GM12873 (cell line): ENCODE measurements around the gene CENPX.

Source experiments
- TF ChIP-seq, protein P1 (sequence below): IDR thresholded peaks from 2 replicates; pipeline ENCODE4 v1.5.1; 2012; ENCODE audit warnings: low read depth, mild to moderate bottlenecking, moderate library complexity, low read length, control low read depth; ENCODE audit not compliant: insufficient read depth; ENCODE audit errors: missing control alignments

Gene CENPX

DNA sequence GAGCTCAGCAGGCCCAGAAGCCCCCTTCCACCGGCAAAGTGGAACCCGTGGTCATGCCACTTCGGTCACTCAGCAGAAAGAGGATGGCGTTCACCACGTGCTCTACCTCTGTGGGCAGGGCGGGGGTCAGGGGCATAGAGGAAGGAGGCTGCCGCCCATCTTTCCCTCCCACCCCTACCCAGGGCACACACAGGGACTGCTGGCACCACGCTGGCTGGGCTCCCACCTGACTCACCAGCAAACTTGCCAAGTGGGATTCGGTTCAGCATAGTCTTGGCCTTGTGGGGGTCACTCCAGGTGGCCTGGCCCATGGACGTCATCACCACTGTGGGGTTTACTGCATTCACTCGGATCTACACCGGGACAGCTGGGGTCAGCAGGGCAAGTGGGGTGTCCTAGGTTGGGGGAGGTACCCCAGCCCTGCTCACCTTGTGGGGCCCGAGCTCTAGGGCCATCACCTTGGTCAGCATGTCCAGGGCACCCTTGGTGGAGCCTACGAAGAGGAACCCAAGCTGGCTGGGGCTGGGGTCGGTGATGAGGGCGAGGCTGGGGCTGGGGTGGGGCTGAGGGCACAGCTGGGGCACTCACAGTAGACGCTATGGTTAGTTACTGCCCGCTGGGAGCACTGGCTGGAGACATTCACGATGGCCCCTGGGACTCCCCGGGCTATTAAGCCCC is 13.4 kb upstream of the CENPX start:
- TF ChIP-seq, protein P1, sequence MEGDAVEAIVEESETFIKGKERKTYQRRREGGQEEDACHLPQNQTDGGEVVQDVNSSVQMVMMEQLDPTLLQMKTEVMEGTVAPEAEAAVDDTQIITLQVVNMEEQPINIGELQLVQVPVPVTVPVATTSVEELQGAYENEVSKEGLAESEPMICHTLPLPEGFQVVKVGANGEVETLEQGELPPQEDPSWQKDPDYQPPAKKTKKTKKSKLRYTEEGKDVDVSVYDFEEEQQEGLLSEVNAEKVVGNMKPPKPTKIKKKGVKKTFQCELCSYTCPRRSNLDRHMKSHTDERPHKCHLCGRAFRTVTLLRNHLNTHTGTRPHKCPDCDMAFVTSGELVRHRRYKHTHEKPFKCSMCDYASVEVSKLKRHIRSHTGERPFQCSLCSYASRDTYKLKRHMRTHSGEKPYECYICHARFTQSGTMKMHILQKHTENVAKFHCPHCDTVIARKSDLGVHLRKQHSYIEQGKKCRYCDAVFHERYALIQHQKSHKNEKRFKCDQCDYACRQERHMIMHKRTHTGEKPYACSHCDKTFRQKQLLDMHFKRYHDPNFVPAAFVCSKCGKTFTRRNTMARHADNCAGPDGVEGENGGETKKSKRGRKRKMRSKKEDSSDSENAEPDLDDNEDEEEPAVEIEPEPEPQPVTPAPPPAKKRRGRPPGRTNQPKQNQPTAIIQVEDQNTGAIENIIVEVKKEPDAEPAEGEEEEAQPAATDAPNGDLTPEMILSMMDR = no peak

DNA sequence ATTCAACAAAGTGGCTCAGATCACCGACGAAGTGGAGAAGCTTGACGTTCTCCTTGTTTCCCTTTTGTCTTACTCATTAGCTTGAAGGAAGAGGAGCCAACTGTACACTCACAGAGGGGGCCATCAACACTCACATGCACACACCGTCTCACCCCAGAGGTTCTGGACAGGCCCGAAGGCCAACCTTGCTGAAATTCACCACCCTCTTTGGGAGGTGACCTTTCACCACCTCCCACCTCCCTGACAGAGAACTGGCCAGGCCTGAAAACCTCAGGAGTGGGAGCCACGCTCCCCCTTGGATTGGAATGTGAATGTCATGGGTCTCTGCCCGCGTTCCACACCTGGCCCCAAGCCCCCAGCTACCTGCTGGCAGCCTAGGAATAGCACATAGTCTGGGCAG is 12.8 kb upstream of the CENPX start:
- TF ChIP-seq, protein P1 = no peak

DNA sequence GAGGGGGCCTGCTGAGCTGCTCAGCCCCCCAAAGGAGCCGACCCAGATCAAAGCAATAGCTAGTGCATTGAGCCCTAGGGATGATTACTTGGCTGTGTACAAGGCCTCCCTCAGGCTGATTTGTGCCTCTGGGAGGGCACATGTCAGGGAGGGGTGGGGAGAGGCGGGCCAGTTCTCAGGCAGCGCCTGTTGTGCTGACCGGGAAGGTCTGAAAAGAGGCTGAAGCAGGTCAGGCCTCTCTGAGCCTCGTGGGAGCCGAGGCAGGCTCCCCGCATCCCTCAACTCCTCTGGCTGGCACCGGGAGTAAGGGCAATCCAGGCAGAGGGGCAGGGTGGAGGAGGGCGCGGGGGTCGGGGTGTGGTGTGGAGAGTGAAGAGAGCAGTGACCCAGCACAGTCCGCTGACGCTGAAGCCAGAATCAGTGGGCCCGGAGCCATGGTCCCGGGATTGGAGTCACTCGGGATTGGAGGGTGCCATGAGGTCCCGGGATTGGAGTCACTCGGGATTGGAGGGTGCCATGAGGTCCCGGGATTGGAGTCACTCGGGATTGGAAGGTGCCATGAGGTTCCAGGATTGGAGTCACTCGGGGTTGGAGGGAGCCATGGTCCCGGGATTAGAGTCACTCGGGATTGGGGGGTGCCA is 11.8 kb upstream of the CENPX start:
- TF ChIP-seq, protein P1 = no peak

DNA sequence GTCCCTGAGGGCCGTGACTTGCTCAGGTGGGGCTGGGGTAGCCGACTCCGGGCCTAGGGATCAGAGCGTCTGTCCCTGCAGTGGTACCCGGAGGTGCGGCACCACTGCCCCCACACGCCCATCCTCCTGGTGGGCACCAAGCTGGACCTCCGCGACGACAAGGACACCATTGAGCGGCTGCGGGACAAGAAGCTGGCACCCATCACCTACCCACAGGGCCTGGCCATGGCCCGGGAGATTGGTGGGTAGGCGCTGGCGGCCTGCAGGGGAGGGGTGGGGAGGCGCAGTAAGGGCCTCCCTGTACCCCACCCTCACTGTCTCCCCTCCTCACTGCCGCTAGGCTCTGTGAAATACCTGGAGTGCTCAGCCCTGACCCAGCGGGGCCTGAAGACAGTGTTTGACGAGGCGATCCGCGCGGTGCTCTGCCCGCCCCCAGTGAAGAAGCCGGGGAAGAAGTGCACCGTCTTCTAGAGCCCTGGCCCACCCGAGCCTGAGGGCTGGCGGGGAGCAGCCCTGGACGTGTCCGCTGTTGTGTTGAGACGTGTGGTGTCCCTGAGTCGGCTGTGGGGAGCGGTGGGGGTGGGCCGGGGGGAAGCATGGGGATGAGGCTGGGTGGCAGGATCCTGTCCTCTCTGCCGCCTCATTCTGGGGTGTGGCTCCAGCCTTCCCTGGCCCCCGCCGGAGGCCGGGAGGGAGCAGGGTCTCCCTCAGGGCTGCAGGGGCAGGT is 10.8 kb upstream of the CENPX start:
- TF ChIP-seq, protein P1 = no peak

DNA sequence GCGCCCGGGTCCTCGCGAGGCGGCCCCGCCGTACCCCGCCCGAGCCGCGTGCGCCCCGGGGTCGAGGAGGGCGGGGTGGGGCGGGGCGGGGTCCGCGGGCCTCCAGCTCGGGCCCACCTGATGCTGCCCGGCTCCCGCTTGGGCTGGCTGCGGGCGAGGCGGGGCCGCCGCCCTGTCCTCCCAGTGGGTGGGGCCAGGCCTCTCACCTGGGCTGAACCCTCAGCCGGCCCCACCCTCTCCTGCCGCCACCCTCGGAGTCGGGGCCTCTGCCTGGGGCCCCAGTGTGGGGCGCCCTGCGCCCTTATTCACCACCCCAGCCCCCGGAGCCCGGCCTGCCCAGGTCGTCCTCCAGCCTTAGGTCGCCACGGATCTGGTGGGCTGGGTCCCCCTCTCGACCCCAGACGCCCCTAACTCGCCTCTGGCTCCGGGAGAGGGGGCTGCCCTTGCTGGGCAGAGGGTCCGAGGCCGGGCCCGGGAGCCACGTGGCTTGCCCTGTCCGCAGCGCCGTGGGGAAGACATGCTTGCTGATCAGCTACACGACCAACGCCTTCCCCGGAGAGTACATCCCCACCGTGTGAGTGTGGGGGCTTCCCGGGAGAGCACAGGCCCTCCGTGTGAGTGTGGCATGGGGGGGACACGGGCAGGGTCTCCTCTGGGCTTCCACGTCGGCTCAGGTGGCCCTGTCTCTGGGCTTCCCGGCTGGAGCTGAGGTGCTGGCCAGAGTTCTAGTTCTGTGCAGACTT is 9.4 kb upstream of the CENPX start:
- TF ChIP-seq, protein P1 = no peak

DNA sequence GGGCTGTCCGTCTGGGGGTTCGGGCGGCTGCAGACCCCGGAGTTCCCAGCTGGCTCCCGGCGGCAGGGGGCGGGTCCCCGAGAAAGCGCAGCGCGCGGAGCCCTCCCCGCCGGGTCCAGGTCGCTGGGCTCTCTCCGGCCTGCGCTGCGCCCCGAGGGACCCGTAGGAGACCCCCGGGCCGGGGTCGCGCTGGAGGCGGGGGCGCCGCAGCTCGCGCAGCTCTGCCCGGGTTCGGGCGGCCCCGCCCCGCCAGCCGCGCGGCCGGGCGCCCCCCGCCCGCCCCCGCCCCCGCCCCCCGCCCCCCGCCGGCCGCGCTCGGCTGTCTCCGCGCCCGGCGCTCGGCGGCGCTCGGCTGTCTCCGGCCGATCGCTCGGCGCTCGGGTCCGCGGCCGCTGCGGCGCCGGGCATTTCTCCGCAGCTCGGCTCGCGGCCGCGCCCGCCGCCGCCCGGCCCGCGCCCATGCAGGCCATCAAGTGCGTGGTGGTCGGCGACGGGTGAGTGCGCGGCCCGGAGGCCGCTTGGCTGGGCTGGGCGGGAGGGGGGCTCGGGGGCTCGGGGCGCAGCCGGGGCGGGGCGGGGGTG is 8.7 kb upstream of the CENPX start, which contains the start of gene RAC3:
Gene RAC3 (plus strand): TSS at position 376 of the 582 bp plus-strand sequence. CDS start 84 bp downstream, at position 460.
- TF ChIP-seq, protein P1 = no peak
